ENCODE data around the gene WFIKKN1.

- TF ChIP-seq ZFP30 (CRISPR knock-in tag; IDR thresholded peaks at IDR 0.05): no peak
- TF ChIP-seq RARB (CRISPR knock-in tag; IDR thresholded peaks at IDR 0.05): no peak
- no peak for TF ChIP-seq ARNTL (CRISPR knock-in tag; IDR thresholded peaks at IDR 0.05; ENCODE audit: borderline replicate concordance, low read depth)
- TF ChIP-seq CREB5 (CRISPR knock-in tag; IDR thresholded peaks at IDR 0.05; ENCODE audit: low read depth): no peak
- TF ChIP-seq, protein P1, sequence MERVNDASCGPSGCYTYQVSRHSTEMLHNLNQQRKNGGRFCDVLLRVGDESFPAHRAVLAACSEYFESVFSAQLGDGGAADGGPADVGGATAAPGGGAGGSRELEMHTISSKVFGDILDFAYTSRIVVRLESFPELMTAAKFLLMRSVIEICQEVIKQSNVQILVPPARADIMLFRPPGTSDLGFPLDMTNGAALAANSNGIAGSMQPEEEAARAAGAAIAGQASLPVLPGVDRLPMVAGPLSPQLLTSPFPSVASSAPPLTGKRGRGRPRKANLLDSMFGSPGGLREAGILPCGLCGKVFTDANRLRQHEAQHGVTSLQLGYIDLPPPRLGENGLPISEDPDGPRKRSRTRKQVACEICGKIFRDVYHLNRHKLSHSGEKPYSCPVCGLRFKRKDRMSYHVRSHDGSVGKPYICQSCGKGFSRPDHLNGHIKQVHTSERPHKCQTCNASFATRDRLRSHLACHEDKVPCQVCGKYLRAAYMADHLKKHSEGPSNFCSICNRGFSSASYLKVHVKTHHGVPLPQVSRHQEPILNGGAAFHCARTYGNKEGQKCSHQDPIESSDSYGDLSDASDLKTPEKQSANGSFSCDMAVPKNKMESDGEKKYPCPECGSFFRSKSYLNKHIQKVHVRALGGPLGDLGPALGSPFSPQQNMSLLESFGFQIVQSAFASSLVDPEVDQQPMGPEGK (CRISPR knock-in tag; IDR thresholded peaks at IDR 0.05; ENCODE audit: borderline replicate concordance): no peak
- TF ChIP-seq PPARA (CRISPR knock-in tag; IDR thresholded peaks at IDR 0.05; ENCODE audit: borderline replicate concordance): no peak
- no peak for TF ChIP-seq ZFP3 (CRISPR knock-in tag; IDR thresholded peaks at IDR 0.05)
- TF ChIP-seq ISL1 (CRISPR knock-in tag; IDR thresholded peaks at IDR 0.05): no peak
- no peak for TF ChIP-seq TCF4 (CRISPR knock-in tag; IDR thresholded peaks at IDR 0.05; ENCODE audit: borderline replicate concordance)
- TF ChIP-seq GLIS3 (CRISPR knock-in tag; IDR thresholded peaks at IDR 0.05): no peak
- TF ChIP-seq ZNF8 (CRISPR knock-in tag; IDR thresholded peaks at IDR 0.05): no peak
These were observed 13.8 kb downstream of the WFIKKN1 start for GRCh38 chr16:644556-644955.

Measured in SK-N-SH treated with all-trans-retinoic acid at 6 μM for 48 hours (cell line).